ENCODE measurements around the gene FRMD7.

DNA sequence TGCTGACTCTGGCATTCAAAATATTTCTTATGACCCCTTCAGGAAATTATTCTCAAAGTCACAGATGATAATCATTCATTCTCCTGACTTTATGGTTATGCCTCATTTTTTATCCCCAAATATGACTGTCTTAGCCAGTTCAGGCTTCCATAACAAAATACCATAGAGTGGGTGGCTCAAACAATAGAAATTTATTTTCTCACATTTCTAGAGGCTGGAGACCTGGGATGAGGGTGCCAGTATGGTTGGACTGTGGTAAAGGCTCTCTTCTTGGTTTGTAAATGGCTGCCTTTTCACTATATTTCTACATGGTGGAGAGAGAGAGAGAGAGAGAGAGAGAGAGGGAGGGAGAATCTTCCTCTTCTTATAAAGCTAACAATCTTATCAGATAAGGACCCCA, 20.5 kb downstream of the FRMD7 start:
- TF ChIP-seq, protein P1, sequence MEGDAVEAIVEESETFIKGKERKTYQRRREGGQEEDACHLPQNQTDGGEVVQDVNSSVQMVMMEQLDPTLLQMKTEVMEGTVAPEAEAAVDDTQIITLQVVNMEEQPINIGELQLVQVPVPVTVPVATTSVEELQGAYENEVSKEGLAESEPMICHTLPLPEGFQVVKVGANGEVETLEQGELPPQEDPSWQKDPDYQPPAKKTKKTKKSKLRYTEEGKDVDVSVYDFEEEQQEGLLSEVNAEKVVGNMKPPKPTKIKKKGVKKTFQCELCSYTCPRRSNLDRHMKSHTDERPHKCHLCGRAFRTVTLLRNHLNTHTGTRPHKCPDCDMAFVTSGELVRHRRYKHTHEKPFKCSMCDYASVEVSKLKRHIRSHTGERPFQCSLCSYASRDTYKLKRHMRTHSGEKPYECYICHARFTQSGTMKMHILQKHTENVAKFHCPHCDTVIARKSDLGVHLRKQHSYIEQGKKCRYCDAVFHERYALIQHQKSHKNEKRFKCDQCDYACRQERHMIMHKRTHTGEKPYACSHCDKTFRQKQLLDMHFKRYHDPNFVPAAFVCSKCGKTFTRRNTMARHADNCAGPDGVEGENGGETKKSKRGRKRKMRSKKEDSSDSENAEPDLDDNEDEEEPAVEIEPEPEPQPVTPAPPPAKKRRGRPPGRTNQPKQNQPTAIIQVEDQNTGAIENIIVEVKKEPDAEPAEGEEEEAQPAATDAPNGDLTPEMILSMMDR (IDR thresholded peaks at IDR 0.05), result no peak
- no peak for TF ChIP-seq POLR2A (IDR thresholded peaks at IDR 0.05)

All from adrenal gland (tissue), 5 donors.